Measurements from ENCODE around the gene TMEM117. TPM values are rescaled to one million over a fixed set of nuclear protein-coding genes. Genes with fewer than 3 reads are reported as not detected.
"Not testable (repeated sequence)": the region's sequence is repeated elsewhere in the genome, so short reads cannot be mapped to it uniquely, and the experiment has no call there.

The TMEM117 gene
- total RNA-seq, 2 donors from 2014 or later: 1.5 to 2.8 TPM

DNA sequence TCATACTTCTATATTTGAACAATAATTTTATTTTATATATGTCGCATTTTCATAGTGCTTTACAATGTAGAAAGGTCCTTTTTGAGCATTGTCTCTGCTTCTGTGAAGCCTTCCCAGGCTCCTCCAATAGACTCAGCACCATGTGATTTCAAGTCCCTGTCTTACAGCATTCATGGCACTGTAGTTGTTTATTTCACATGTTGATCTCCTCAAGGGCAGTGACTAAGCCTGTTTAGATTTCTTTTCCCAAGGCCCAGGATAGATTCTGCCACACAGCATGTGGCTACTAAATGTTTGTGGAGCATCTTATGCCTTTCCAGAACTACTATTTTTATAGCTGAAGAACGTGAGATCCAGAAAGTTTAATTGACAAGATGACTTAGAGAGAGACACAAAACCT lies 391.7 kb downstream of the TMEM117 start:
- Mint-ChIP-seq H3K9me3 (no peaks in the 10 kb centered on the region), H3K27ac (no peak overlapping the region), H3K36me3 (no peaks in the 10 kb centered on the region)
- ATAC-seq (no peak), DNase-seq (ENCODE audit: low spot score in 2 of 2) (no peak)

DNA sequence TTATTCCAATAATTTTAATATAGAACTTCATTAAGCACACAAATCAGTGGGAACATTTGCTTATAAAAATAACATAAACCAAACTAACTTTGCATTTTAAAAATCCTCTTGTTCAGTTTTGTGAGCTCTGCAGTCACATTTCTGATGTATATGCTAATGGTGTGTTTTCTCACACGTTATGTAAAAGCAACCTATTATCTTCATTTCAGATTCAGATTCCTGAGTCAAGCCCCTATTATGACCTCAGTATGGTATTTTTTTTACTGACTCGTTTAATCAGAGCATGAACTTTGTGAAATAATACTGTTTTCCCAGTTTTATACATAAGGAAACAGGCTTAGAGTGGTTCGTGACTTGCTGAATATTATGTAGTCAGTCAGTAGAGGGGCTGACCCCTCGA lies 394.0 kb downstream of the TMEM117 start:
- Mint-ChIP-seq H3K9me3 (no peaks in the 10 kb centered on the region), H3K36me3 (no peaks in the 10 kb centered on the region), H3K27ac (no peak overlapping the region)
- DNase-seq (ENCODE audit: low spot score in 2 of 2) (no peak), ATAC-seq (no peak)

- ATAC-seq (no peak), DNase-seq (ENCODE audit: low spot score in 2 of 2) (no peak)
- no peak overlapping the region for H3K27ac Mint-ChIP-seq
- no peaks in the 10 kb centered on the region for H3K36me3 Mint-ChIP-seq
- no peaks in the 10 kb centered on the region for H3K9me3 Mint-ChIP-seq
Observed at GRCh38 chr12:44235674-44236073, 399.8 kb downstream of the TMEM117 start.

DNA sequence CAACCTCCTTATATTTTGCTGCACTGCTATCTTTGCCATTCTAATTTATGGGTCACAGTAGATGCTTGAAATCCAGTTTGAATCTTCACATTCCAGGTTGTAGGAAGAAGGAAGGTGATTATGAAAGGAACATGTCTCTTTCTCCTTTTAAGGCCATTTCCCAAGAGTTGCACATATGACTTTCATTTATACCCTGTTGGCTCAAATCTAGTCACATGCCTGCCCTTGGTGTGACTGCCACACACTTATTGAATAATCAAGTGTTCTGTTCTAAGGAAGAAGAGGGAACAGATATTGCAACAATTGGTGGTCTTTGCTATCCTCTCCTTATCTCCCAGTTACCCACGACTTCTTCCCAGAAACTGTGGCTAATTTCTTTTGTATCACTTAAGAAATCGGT lies 404.3 kb downstream of the TMEM117 start:
- DNase-seq (ENCODE audit: low spot score in 2 of 2): no peak
- Mint-ChIP-seq H3K27ac (no peak overlapping the region), H3K9me3 (no peaks in the 10 kb centered on the region), H3K36me3 (no peaks in the 10 kb centered on the region)
- ATAC-seq: no peak

- Mint-ChIP-seq H3K9me3 (peaks cover 0 to 6% of the 10 kb centered on the region in 2 donors), H3K36me3 (peaks cover 0 to 13% of the 10 kb centered on the region in 2 donors), H3K27ac (no peak overlapping the region)
- ATAC-seq: no peak
- no peak for DNase-seq (ENCODE audit: low spot score in 2 of 2)
Observed at GRCh38 chr12:44245932-44246331, 410.1 kb downstream of the TMEM117 start.

DNA sequence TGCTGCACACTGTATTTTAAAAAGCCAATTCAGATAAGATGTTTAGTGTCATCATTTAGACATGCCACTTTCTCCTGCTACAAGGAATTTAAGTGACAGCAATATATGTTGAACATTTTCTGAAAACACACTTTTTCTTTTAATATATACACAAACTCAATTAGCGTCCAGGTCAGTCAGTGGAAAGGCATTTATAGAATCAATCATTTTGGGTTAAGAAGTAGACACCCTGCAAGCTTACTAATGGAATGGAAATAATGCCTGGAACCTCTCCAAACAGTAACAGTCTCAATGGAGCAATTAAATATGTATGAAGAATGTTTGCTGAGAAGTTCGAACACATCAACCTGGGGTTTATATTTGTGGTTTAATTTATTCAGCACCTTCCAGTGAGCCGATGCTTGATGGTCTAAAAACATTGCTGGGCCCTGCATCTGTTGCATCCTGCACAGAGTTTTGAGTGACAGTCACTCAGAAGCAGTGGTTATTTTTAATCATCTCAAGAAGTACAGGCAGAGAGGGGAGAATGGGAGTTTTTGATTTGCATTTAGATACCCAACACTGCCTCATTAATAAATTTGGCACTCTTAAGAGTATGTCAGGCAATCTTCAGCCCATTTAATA lies 410.7 kb downstream of the TMEM117 start:
- Mint-ChIP-seq H3K27ac (no peak overlapping the region), H3K36me3 (peaks cover 0 to 13% of the 10 kb centered on the region in 2 donors), H3K9me3 (peaks cover 0 to 6% of the 10 kb centered on the region in 2 donors)
- ATAC-seq (no peak), DNase-seq (ENCODE audit: low spot score in 2 of 2) (no peak)

- no peak for ATAC-seq
- H3K36me3 Mint-ChIP-seq: peaks cover 0 to 13% of the 10 kb centered on the region in 2 donors
- peaks cover 0 to 6% of the 10 kb centered on the region in 2 donors for H3K9me3 Mint-ChIP-seq
- no peak overlapping the region for H3K27ac Mint-ChIP-seq
- no peak for DNase-seq (ENCODE audit: low spot score in 2 of 2)
Observed at GRCh38 chr12:44247588-44247987, 411.7 kb downstream of the TMEM117 start.

DNA sequence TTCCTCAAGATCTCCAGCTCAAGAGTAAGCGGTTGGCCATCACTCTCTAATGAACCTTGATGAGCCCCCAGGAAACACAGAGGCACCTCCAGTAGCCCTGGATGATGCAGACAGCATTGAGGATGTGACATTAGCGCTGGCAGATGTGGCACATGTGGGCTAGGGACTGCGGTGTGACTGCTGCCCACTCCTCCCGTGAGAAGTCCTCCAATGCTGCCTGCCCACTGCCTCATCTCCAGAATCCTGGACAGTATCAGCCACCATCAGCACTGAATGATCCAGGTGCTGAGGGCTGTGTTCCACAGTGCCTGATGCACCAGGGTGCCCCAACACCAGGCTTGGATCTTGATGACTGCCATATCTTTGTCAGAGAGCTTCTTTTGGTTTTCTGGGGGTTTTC lies 412.6 kb downstream of the TMEM117 start:
- H3K27ac Mint-ChIP-seq: no peak overlapping the region
- peaks cover 0 to 13% of the 10 kb centered on the region in 2 donors for H3K36me3 Mint-ChIP-seq
- DNase-seq (ENCODE audit: low spot score in 2 of 2): no peak
- H3K9me3 Mint-ChIP-seq: peaks cover 0 to 6% of the 10 kb centered on the region in 2 donors
- no peak for ATAC-seq

DNA sequence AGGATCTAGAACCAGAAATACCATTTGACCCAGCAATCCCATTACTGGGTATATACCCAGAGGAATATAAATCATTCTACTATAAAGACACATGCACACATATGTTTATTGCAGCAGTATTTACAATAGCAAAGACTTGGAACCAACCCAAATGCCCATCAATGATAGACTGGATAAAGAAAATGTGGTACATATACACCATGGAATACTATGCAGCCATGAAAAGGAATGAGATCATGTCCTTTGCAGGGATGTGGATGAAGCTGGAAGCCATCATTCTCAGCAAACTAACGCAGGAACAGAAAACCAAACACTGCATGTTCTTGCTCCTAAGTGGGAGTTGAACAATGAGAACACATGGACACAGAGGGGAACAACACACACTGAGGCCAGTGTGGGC lies 414.6 kb downstream of the TMEM117 start:
- H3K36me3 Mint-ChIP-seq: peaks cover 0 to 13% of the 10 kb centered on the region in 2 donors
- not testable (repeated sequence) for H3K27ac Mint-ChIP-seq; ATAC-seq; H3K9me3 Mint-ChIP-seq; DNase-seq (ENCODE audit: low spot score in 2 of 2)

- no peak for DNase-seq (ENCODE audit: low spot score in 2 of 2)
- H3K27ac Mint-ChIP-seq: no peak overlapping the region
- peaks cover 0 to 6% of the 10 kb centered on the region in 2 donors for H3K9me3 Mint-ChIP-seq
- H3K36me3 Mint-ChIP-seq: peaks cover 0 to 13% of the 10 kb centered on the region in 2 donors
- ATAC-seq: no peak
Observed at GRCh38 chr12:44253338-44253856, 417.5 kb downstream of the TMEM117 start.

GRCh38 chr12:44258246-44258645 lies 422.4 kb downstream of the TMEM117 start:
- H3K27ac Mint-ChIP-seq: no peak overlapping the region
- ATAC-seq (no peak), DNase-seq (ENCODE audit: low spot score in 2 of 2) (no peak)
- H3K9me3 Mint-ChIP-seq: no peaks in the 10 kb centered on the region
- no peaks in the 10 kb centered on the region for H3K36me3 Mint-ChIP-seq

- H3K27ac Mint-ChIP-seq: no peak overlapping the region
- no peaks in the 10 kb centered on the region for H3K36me3 Mint-ChIP-seq
- DNase-seq (ENCODE audit: low spot score in 2 of 2): no peak
- no peaks in the 10 kb centered on the region for H3K9me3 Mint-ChIP-seq
- ATAC-seq: no peak
Observed at GRCh38 chr12:44259890-44260289, 424.0 kb downstream of the TMEM117 start.

- no peak for DNase-seq (ENCODE audit: low spot score in 2 of 2)
- Mint-ChIP-seq H3K9me3 (no peaks in the 10 kb centered on the region), H3K36me3 (no peaks in the 10 kb centered on the region), H3K27ac (no peak overlapping the region)
- no peak for ATAC-seq
Observed at GRCh38 chr12:44260581-44260980, 424.7 kb downstream of the TMEM117 start.

- ATAC-seq: no peak
- Mint-ChIP-seq H3K27ac (no peak overlapping the region), H3K36me3 (no peaks in the 10 kb centered on the region), H3K9me3 (peaks cover 8 to 11% of the 10 kb centered on the region in 2 donors)
- no peak for DNase-seq (ENCODE audit: low spot score in 2 of 2)
Observed at GRCh38 chr12:44285321-44285960, 449.6 kb downstream of the TMEM117 start.

DNA sequence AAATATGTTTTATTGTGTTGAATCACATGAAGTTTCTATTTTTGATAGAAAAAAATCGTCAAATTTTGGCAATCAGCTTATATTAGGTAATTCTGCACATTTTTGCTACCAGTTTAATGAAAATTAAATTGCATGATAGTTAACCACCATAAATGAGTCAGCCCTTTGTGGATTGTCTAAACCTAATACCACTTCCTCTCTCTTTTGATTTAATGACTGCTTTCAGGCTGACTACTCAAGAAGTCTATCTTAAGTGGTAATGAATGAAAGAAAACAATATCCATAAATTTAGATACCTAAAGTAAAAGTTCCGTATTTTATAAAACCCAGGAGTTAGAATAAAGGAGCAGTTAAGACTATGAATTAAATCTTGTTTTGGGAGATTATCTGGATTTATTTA lies 450.5 kb downstream of the TMEM117 start:
- Mint-ChIP-seq H3K27ac (no peak overlapping the region), H3K36me3 (no peaks in the 10 kb centered on the region), H3K9me3 (peaks cover 9 to 13% of the 10 kb centered on the region in 2 donors)
- ATAC-seq (peak in 1 of 2 donors; percentile 69), DNase-seq (ENCODE audit: low spot score in 2 of 2) (no peak)

- DNase-seq (ENCODE audit: low spot score in 2 of 2): no peak
- H3K36me3 Mint-ChIP-seq: no peaks in the 10 kb centered on the region
- H3K27ac Mint-ChIP-seq: no peak overlapping the region
- ATAC-seq: no peak
- peaks cover 9 to 13% of the 10 kb centered on the region in 2 donors for H3K9me3 Mint-ChIP-seq
Observed at GRCh38 chr12:44286821-44287505, 451.1 kb downstream of the TMEM117 start.

DNA sequence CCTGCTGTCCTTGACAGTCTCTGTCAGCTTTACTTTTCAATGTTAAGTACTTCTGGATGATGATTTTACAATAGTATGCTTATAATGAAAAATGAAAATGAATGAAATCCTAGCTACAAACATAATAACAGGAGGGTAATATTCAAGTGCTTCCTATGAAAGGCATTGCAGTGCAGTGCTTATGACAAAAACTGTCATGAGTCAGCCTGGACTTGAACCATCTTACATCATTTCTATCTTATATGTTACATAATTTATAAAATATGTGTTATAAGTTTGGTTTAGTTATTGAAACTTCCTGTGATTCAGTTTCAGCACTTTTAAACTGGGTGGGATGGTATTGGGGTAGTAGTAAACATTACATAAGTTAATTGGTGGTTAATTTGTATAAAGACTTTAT lies 451.7 kb downstream of the TMEM117 start:
- ATAC-seq (no peak), DNase-seq (ENCODE audit: low spot score in 2 of 2) (no peak)
- Mint-ChIP-seq H3K27ac (no peak overlapping the region), H3K9me3 (peaks cover 9 to 17% of the 10 kb centered on the region in 2 donors), H3K36me3 (no peaks in the 10 kb centered on the region)

Measured in activated naive CD4-positive, alpha-beta T cell treated with anti-CD3 and anti-CD28 coated beads, Interleukin-2, amount 50 U/mL, for 72 hours (primary cell).